Activated T-cell treated with anti-CD3 and anti-CD28 coated beads, Interleukin-2, amount 50 U/mL, for 72 hours (primary cell): ENCODE data around the gene PAPOLB. TPM values are rescaled to one million over a fixed set of nuclear protein-coding genes. Genes with fewer than 3 reads are reported as not detected.

Experiments used
- ATAC-seq, 2 donors: fragments of 150-1000 bp; cut with Tn5 transposase; replicated peaks in 1 of 2; 2 replicates each; pipeline ENCODE4 v1.10.0; 2021; ENCODE audit warnings: moderate library complexity in 2 of 2, mild to moderate bottlenecking in 1 of 2
- DNase-seq, 2 donors: peaks; one replicate each; pipeline ENCODE4 v3.0.0; 2021 to 2022; ENCODE audit warnings: mixed read lengths in 1 of 2
- H3K27ac Mint-ChIP-seq: one replicate; pipeline ENCODE4 v1.8.0; 2022; ENCODE audit warnings: mild to moderate bottlenecking, moderate library complexity, mixed read lengths
- H3K27me3 Mint-ChIP-seq: one replicate; pipeline ENCODE4 v1.8.0; 2022; ENCODE audit warnings: low read depth, mixed read lengths
- H3K36me3 Mint-ChIP-seq, 2 donors: one replicate each; pipeline ENCODE4 v1.8.0; 2022; ENCODE audit warnings: mixed read lengths in 2 of 2, mild to moderate bottlenecking in 1 of 2; ENCODE audit not compliant: insufficient read depth in 2 of 2
- H3K4me1 Mint-ChIP-seq: one replicate; pipeline ENCODE4 v1.8.0; 2022; ENCODE audit warnings: low read depth, mixed read lengths
- H3K4me3 Mint-ChIP-seq, 2 donors: one replicate each; pipeline ENCODE4 v1.8.0; 2022; ENCODE audit warnings: mild to moderate bottlenecking in 2 of 2, mixed read lengths in 2 of 2, moderate library complexity in 2 of 2
- H3K9me3 Mint-ChIP-seq, 2 donors: one replicate each; pipeline ENCODE4 v1.8.0; 2022; ENCODE audit warnings: mixed read lengths in 2 of 2
- total RNA-seq, 2 donors: library from RNA; stranded (reverse); gene quantifications; one replicate each; pipeline ENCODE4 v1.2.3, GENCODE V29; 2022

Gene PAPOLB
- total RNA-seq, 2 donors from 2014 or later = 0.05 TPM; not detected in 1

GRCh38 chr7:4842319-4843064 is 19.3 kb downstream of the PAPOLB start:
- no peak overlapping the region for H3K4me3 Mint-ChIP-seq
- DNase-seq (no peak), ATAC-seq (no peak)
- H3K27me3 Mint-ChIP-seq = peaks cover 18% of the 10 kb centered on the region
- H3K4me1 Mint-ChIP-seq = no peaks in the 10 kb centered on the region
- no peaks in the 10 kb centered on the region for H3K9me3 Mint-ChIP-seq
- H3K27ac Mint-ChIP-seq = no peak overlapping the region
- H3K36me3 Mint-ChIP-seq = no peaks in the 10 kb centered on the region

GRCh38 chr7:4841836-4842235 is 20.0 kb downstream of the PAPOLB start:
- no peak overlapping the region for H3K27ac Mint-ChIP-seq
- DNase-seq (no peak), ATAC-seq (no peak)
- no peaks in the 10 kb centered on the region for H3K4me1 Mint-ChIP-seq
- H3K36me3 Mint-ChIP-seq = no peaks in the 10 kb centered on the region
- no peaks in the 10 kb centered on the region for H3K9me3 Mint-ChIP-seq
- peaks cover 18% of the 10 kb centered on the region for H3K27me3 Mint-ChIP-seq
- H3K4me3 Mint-ChIP-seq = no peak overlapping the region

- DNase-seq (no peak), ATAC-seq (no peak)
- H3K9me3 Mint-ChIP-seq = no peaks in the 10 kb centered on the region
- no peaks in the 10 kb centered on the region for H3K36me3 Mint-ChIP-seq
- H3K4me3 Mint-ChIP-seq = no peak overlapping the region
- no peak overlapping the region for H3K27ac Mint-ChIP-seq
- H3K27me3 Mint-ChIP-seq = peaks cover 13% of the 10 kb centered on the region
- no peaks in the 10 kb centered on the region for H3K4me1 Mint-ChIP-seq
These were observed 20.6 kb downstream of the PAPOLB start for GRCh38 chr7:4841007-4841784.

GRCh38 chr7:4840079-4840501 is 21.7 kb downstream of the PAPOLB start:
- Mint-ChIP-seq H3K4me1 (no peaks in the 10 kb centered on the region), H3K27me3 (peaks cover 5% of the 10 kb centered on the region), H3K9me3 (no peaks in the 10 kb centered on the region), H3K27ac (no peak overlapping the region), H3K36me3 (no peaks in the 10 kb centered on the region), H3K4me3 (no peak overlapping the region)
- ATAC-seq = no peak
- no peak for DNase-seq

- H3K36me3 Mint-ChIP-seq = no peaks in the 10 kb centered on the region
- ATAC-seq (no peak), DNase-seq (no peak)
- H3K9me3 Mint-ChIP-seq = no peaks in the 10 kb centered on the region
- H3K27me3 Mint-ChIP-seq = no peaks in the 10 kb centered on the region
- no peak overlapping the region for H3K4me3 Mint-ChIP-seq
- no peak overlapping the region for H3K27ac Mint-ChIP-seq
- H3K4me1 Mint-ChIP-seq = no peaks in the 10 kb centered on the region
These were observed 23.1 kb downstream of the PAPOLB start for GRCh38 chr7:4838626-4839334.

GRCh38 chr7:4837803-4838625 is 23.8 kb downstream of the PAPOLB start:
- no peaks in the 10 kb centered on the region for H3K9me3 Mint-ChIP-seq
- H3K4me3 Mint-ChIP-seq = no peak overlapping the region
- ATAC-seq (no peak), DNase-seq (no peak)
- no peak overlapping the region for H3K27ac Mint-ChIP-seq
- no peaks in the 10 kb centered on the region for H3K4me1 Mint-ChIP-seq
- H3K36me3 Mint-ChIP-seq = no peaks in the 10 kb centered on the region
- no peaks in the 10 kb centered on the region for H3K27me3 Mint-ChIP-seq

- Mint-ChIP-seq H3K4me1 (no peaks in the 10 kb centered on the region), H3K4me3 (no peak overlapping the region), H3K9me3 (no peaks in the 10 kb centered on the region), H3K27me3 (no peaks in the 10 kb centered on the region), H3K36me3 (no peaks in the 10 kb centered on the region), H3K27ac (no peak overlapping the region)
- DNase-seq (no peak), ATAC-seq (no peak)
These were observed 24.6 kb downstream of the PAPOLB start for GRCh38 chr7:4837041-4837802.

GRCh38 chr7:4836206-4836661 is 25.6 kb downstream of the PAPOLB start:
- no peaks in the 10 kb centered on the region for H3K4me1 Mint-ChIP-seq
- ATAC-seq (no peak), DNase-seq (no peak)
- H3K4me3 Mint-ChIP-seq = no peak overlapping the region
- H3K27ac Mint-ChIP-seq = no peak overlapping the region
- H3K9me3 Mint-ChIP-seq = no peaks in the 10 kb centered on the region
- H3K27me3 Mint-ChIP-seq = no peaks in the 10 kb centered on the region
- H3K36me3 Mint-ChIP-seq = no peaks in the 10 kb centered on the region

GRCh38 chr7:4835398-4836205 is 26.2 kb downstream of the PAPOLB start:
- Mint-ChIP-seq H3K4me1 (no peaks in the 10 kb centered on the region), H3K9me3 (no peaks in the 10 kb centered on the region), H3K27ac (no peak overlapping the region), H3K27me3 (no peaks in the 10 kb centered on the region), H3K36me3 (no peaks in the 10 kb centered on the region), H3K4me3 (no peak overlapping the region)
- no peak for ATAC-seq
- no peak for DNase-seq

- H3K27me3 Mint-ChIP-seq = no peaks in the 10 kb centered on the region
- H3K4me3 Mint-ChIP-seq = no peak overlapping the region
- no peaks in the 10 kb centered on the region for H3K36me3 Mint-ChIP-seq
- peaks cover 4% of the 10 kb centered on the region for H3K4me1 Mint-ChIP-seq
- no peak overlapping the region for H3K27ac Mint-ChIP-seq
- ATAC-seq = no peak
- no peaks in the 10 kb centered on the region for H3K9me3 Mint-ChIP-seq
- no peak for DNase-seq
These were observed 27.0 kb downstream of the PAPOLB start for GRCh38 chr7:4834601-4835397.
